ENCODE data around the gene SPZ1.

- TF ChIP-seq CTCF (conservative IDR thresholded peaks at IDR 0.05; ENCODE audit: low read depth, low read length) (no peak), EZH2 (IDR thresholded peaks at IDR 0.05; ENCODE audit: borderline replicate concordance, low read depth, low read length, poor library complexity, severe bottlenecking) (no peak)
Measured at GRCh38 chr5:80326468-80326867, 6.7 kb downstream of the SPZ1 start.

Data from A673 (cell line).